LNCaP clone FGC (cell line): Measurements from ENCODE around the gene TGM5.

Source experiments
- DNase-seq: peaks from one replicate; pipeline ENCODE4 v3.0.0-alpha.2; 2011; ENCODE audit warnings: low read depth
- H3K4me3 ChIP-seq: 2 replicates; pipeline ENCODE4 v1.5.1; 2011; ENCODE audit warnings: mild to moderate bottlenecking, low read depth, low read length, control low read depth
- CTCF ChIP-seq: IDR thresholded peaks from 2 replicates; pipeline ENCODE4 v1.5.1; 2012; ENCODE audit warnings: mild to moderate bottlenecking; ENCODE audit not compliant: control insufficient read depth, insufficient read depth; ENCODE audit errors: extremely low read depth

TGM5 gene

GRCh38 chr15:43185157-43186002 lies 81.3 kb downstream of the TGM5 start, which contains the start of gene CCNDBP1:
CCNDBP1 (plus strand) TSS chr15:43185403; CDS start chr15:43185499, 96 bp downstream.
- peak; percentile 76 for DNase-seq
- peak within 1 kb of the TSS; percentile 80 for H3K4me3 ChIP-seq
- peak; percentile 21 for TF ChIP-seq CTCF

GRCh38 chr15:43184407-43185124 lies 82.2 kb downstream of the TGM5 start:
- H3K4me3 ChIP-seq = peak overlapping the region; percentile 80; the same call in 1 of the 2 replicates
- DNase-seq = no peak
- TF ChIP-seq CTCF = no peak

GRCh38 chr15:43183270-43183669 lies 83.5 kb downstream of the TGM5 start:
- H3K4me3 ChIP-seq = no peak overlapping the region
- no peak for TF ChIP-seq CTCF
- DNase-seq = no peak
